CD4-positive, alpha-beta memory T cell (primary cell): ENCODE measurements around the gene VILL. TPM values are rescaled to one million over a fixed set of nuclear protein-coding genes. Genes with fewer than 3 reads are reported as not detected.

Experiments used
- CTCF ChIA-PET: fragments of 350-600 bp; sonication (Branson Sonifier 250); formaldehyde crosslinking; loops from one replicate; lab custom pipeline; 2021; ENCODE audit warnings: inconsistent platforms; ENCODE audit not compliant: partially characterized antibody; lab: Charles Lee
- POLR2A ChIA-PET: fragments of 350-600 bp; sonication (Branson Sonifier 250); formaldehyde crosslinking; loops from one replicate; lab custom pipeline; 2021; ENCODE audit not compliant: partially characterized antibody; lab: Charles Lee
- DNase-seq, 5 donors: peaks; one replicate each; pipeline versions ENCODE4 v3.0.0 to v3.0.0-alpha.2; 2020 to 2022; ENCODE audit warnings: mixed read lengths in 1 of 5
- H3K27ac ChIP-seq: one replicate; pipeline ENCODE4 v1.7.0; 2013; ENCODE audit warnings: low read depth, low read length
- H3K27me3 ChIP-seq: 2 replicates; pipeline ENCODE4 v1.7.0; 2013; ENCODE audit warnings: mild to moderate bottlenecking, low read length, moderate library complexity; ENCODE audit not compliant: insufficient read depth
- H3K36me3 ChIP-seq: 2 replicates; pipeline ENCODE4 v1.7.0; 2013; ENCODE audit warnings: mild to moderate bottlenecking, low read length, moderate library complexity; ENCODE audit not compliant: insufficient read depth
- H3K4me1 ChIP-seq: 2 replicates; pipeline ENCODE4 v1.7.0; 2013; ENCODE audit warnings: mild to moderate bottlenecking, low read length, moderate library complexity; ENCODE audit not compliant: insufficient read depth
- H3K4me3 ChIP-seq, 2 donors: one replicate each; pipeline ENCODE4 v1.7.0; 2013; ENCODE audit warnings: low read length in 2 of 2, mild to moderate bottlenecking in 1 of 2
- H3K9me3 ChIP-seq, 2 donors: one replicate each; pipeline ENCODE4 v1.7.0; 2013; ENCODE audit warnings: low read length in 2 of 2, control low read depth in 1 of 2; ENCODE audit not compliant: control insufficient read depth in 1 of 2
- H3K27ac Mint-ChIP-seq, 7 donors: one replicate each; pipeline ENCODE4 v1.8.0; 2020 to 2021; ENCODE audit warnings: mixed read lengths in 7 of 7, mild to moderate bottlenecking in 6 of 7, inconsistent platforms in 3 of 7, moderate library complexity in 3 of 7
- H3K27me3 Mint-ChIP-seq, 2 donors: one replicate each; pipeline ENCODE4 v1.8.0; 2020 to 2021; ENCODE audit warnings: mixed read lengths in 2 of 2
- H3K36me3 Mint-ChIP-seq, 2 donors: one replicate each; pipeline ENCODE4 v1.8.0; 2020 to 2021; ENCODE audit warnings: mixed read lengths in 2 of 2, inconsistent platforms in 1 of 2, mild to moderate bottlenecking in 1 of 2
- H3K4me1 Mint-ChIP-seq, 4 donors: one replicate each; pipeline ENCODE4 v1.8.0; 2020 to 2021; ENCODE audit warnings: mixed read lengths in 4 of 4, mild to moderate bottlenecking in 1 of 4
- H3K4me3 Mint-ChIP-seq, 8 donors: one replicate each; pipeline ENCODE4 v1.8.0; 2020 to 2021; ENCODE audit warnings: mixed read lengths in 8 of 8, mild to moderate bottlenecking in 7 of 8, moderate library complexity in 6 of 8, inconsistent platforms in 3 of 8
- H3K9me3 Mint-ChIP-seq, 8 donors: one replicate each; pipeline ENCODE4 v1.8.0; 2020 to 2021; ENCODE audit warnings: mixed read lengths in 8 of 8, mild to moderate bottlenecking in 5 of 8, inconsistent platforms in 3 of 8, moderate library complexity in 1 of 8
- intact Hi-C: fragments of 100-400 bp; cut with micrococcal nuclease; formaldehyde crosslinking; loops from one replicate; pipeline ENCODE4 v1.15.1; 2023
- polyA plus RNA-seq, 2 donors: library from polyadenylated mRNA; unstranded; fragments of 300-500 nt; fragmentation: Illumina TruSeq; gene quantifications; one replicate each; pipeline ENCODE4 v1.2.3, GENCODE V29; 2021
- total RNA-seq, 2 experiments: library from RNA; stranded (reverse); gene quantifications; one replicate each; pipeline ENCODE4 v1.2.3, GENCODE V29; 2021

VILL gene
- total and polyA plus RNA-seq, 4 experiments from 2014 or later: 13.4 to 43.4 (median 29.8) TPM

DNA sequence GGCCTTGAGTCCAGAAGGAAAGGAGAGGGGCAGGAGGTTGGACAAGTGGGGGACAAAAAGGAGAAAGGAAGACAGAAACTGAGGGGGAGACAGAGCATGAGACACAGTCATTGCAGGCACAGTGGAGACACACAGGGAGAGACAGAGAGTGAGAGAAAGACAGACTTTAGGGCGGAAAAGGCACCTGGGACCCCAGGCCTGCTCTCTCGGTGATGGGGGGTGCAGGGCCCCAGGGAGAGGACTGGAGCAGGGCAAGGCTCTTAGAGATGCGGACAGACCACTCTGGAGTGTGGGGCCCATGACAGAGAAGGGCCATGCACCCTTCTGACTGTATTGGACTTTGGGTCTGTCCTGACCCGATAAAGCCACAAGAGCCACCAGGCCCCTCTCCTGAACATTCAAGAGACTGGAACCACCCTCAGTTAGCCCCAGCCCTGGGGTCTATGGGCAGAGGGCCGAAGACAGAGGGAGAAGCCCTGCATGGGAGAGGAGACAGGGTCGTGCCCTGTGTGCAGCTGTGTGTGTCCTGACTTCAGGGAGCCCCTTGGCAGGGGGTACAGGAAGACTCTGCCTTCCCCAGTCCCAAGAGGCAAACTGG, 26.4 kb downstream of the VILL start:
- peaks cover 66 to 72% of the 10 kb centered on the region in 2 donors for H3K36me3 Mint-ChIP-seq
- intact Hi-C loops: no loop called here
- CTCF ChIA-PET: interaction anchor here (1.3 kb wide), 1 partner anchor 14 kb away, joined by 4 read pairs; no protein-coding TSS in a partner anchor

GRCh38 chr3:38017445-38018295, 27.1 kb downstream of the VILL start:
- ChIA-PET POLR2A (interaction anchor here (1.3 to 1.4 kb wide), 2 partner anchors 21 to 22 kb away, joined by 3 read pairs; no protein-coding TSS in a partner anchor), CTCF (interaction anchor here (1.3 kb wide), 1 partner anchor 14 kb away, joined by 4 read pairs; no protein-coding TSS in a partner anchor)
- Mint-ChIP-seq H3K9me3 (peaks cover 0 to 8% (median 0%) of the 10 kb centered on the region in 8 donors), H3K4me1 (peaks cover 13 to 26% (median 21%) of the 10 kb centered on the region in 4 donors), H3K27ac (peak overlapping the region in 2 of 7 donors; percentile 12 to 22), H3K27me3 (no peaks in the 10 kb centered on the region), H3K4me3 (no peak overlapping the region), H3K36me3 (peaks cover 64 to 72% of the 10 kb centered on the region in 2 donors)
- Histone ChIP-seq H3K4me1 (peaks cover 10% of the 10 kb centered on the region), H3K36me3 (peaks cover 39% of the 10 kb centered on the region), H3K9me3 (no peaks in the 10 kb centered on the region), H3K4me3 (no peak overlapping the region), H3K27ac (no peak overlapping the region), H3K27me3 (no peaks in the 10 kb centered on the region)
- no peak for DNase-seq
- intact Hi-C loops: no loop called here

More for the DNA sequence above, 26.4 kb downstream of the VILL start:
- peak overlapping the region in 6 of 7 donors; percentile 10 to 66 (median 28) for H3K27ac Mint-ChIP-seq
- peaks cover 39% of the 10 kb centered on the region for H3K36me3 ChIP-seq
- H3K27me3 Mint-ChIP-seq: no peaks in the 10 kb centered on the region
- no peak overlapping the region for H3K4me3 ChIP-seq
- H3K27ac ChIP-seq: no peak overlapping the region
- H3K27me3 ChIP-seq: no peaks in the 10 kb centered on the region
- no peak for DNase-seq
- POLR2A ChIA-PET: interaction anchor here (1.3 to 1.4 kb wide), 2 partner anchors 20 to 23 kb away, joined by 3 read pairs; no protein-coding TSS in a partner anchor
- peaks cover 0 to 8% (median 0%) of the 10 kb centered on the region in 8 donors for H3K9me3 Mint-ChIP-seq
- no peak overlapping the region for H3K4me3 Mint-ChIP-seq
- peaks cover 2% of the 10 kb centered on the region for H3K4me1 ChIP-seq
- H3K9me3 ChIP-seq: no peaks in the 10 kb centered on the region
- H3K4me1 Mint-ChIP-seq: peaks cover 13 to 18% (median 16%) of the 10 kb centered on the region in 4 donors

DNA sequence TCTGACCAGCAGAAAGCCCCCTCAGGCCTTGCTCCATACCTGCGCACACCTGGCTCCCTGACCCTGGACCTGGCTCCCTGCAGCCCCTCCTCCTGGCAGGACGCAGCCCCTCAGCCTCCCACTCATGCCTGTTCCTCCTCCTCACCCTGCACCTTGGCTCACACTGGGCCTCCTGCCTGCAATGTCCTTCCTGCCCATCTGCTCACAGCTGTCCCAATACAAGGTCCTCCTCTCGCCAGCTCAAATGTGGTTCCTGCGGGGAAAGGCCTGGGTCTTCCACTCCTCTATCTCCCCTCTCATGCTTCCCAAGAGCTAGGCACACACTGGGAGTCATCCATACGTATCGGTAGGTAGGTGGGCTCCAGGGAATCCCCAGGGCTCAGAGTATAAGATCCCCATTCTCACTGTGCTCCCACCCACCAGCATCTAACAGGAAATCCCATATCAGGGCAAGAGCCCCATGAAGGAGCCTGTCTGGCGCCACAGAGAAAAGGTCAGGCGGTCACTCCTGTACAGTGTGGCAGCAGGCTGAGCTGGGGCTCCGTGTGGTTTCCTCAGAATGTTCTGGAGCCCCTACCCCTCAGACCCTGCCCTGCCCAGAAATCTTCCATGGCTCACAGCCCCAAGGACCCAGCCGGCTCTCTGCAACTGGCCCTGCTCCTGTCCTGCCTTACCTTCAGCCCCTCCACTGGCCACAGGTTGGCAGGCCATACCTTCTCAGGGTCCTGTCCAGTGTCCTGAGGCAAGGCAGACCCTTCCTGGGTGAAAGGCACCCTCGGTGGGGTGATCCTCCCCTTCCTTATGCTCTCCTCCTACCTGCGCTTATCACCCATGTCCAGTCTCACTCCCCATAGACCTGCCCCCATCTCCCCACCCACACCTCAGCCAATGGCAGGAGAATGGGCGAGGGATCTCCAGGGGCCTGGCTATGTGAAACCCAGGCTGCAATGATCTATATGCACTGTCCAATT, 28.0 kb downstream of the VILL start:
- peaks cover 0 to 8% (median 0%) of the 10 kb centered on the region in 8 donors for H3K9me3 Mint-ChIP-seq
- POLR2A ChIA-PET: interaction anchor here (1.3 to 2.3 kb wide), 2 partner anchors 21 kb away, joined by 3 to 9 read pairs; partner anchors contain the start of gene DLEC1

DNA sequence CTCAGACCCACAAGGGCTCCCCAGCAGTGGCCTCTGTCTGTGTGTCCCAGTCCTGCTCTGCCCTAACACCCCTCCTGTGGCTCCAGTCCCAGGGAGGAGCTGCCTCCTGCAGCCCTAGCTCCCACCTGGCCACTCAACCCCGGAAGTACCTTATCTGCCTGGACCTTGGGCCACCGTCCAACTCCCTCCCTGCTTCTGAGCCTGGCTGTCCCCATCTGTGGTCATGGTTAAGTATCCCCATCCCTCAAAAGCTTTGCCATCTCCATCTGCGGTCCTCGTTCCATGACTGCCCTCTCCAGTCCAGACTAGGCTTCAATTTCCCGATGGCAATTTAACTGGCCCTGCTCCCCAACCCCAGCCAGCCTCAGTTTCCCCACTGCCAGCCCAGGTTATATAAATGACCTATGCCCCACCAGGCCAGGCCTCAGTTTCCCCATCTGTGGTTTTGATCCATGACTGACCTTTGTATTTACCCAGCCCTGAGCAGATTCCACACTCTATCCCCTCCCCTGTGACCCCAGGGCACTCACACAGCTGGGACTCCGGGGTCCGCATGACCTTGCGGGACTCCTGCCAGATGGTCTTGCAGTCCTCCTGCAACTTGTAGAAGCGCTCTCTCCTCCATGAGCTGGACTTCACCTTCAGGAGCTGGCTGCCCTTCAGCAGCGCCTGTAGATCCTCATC, 29.2 kb downstream of the VILL start:
- Histone ChIP-seq H3K27ac (no peak overlapping the region), H3K4me1 (peaks cover 23% of the 10 kb centered on the region), H3K4me3 (no peak overlapping the region), H3K27me3 (no peaks in the 10 kb centered on the region), H3K9me3 (no peaks in the 10 kb centered on the region), H3K36me3 (peaks cover 32% of the 10 kb centered on the region)
- Mint-ChIP-seq H3K4me1 (peaks cover 23 to 45% (median 34%) of the 10 kb centered on the region in 4 donors), H3K27ac (peak overlapping the region in 4 of 7 donors; percentile 62 to 89 (median 75)), H3K4me3 (no peak overlapping the region), H3K36me3 (peaks cover 57 to 58% of the 10 kb centered on the region in 2 donors), H3K27me3 (no peaks in the 10 kb centered on the region), H3K9me3 (peaks cover 0 to 12% (median 0%) of the 10 kb centered on the region in 8 donors)
- CTCF ChIA-PET: interaction anchor here (1.1 to 1.8 kb wide), 4 partner anchors 16 to 45 kb away, joined by 3 to 7 read pairs (median 5); partner anchors contain the start of gene DLEC1
- intact Hi-C loops: no loop called here
- POLR2A ChIA-PET: interaction anchor here (0.9 to 3.0 kb wide), 6 partner anchors 10 to 117 kb away, joined by 3 to 9 read pairs (median 4); partner anchors contain the start of genes ACAA1, DLEC1 and PLCD1
- DNase-seq: no peak

More for the DNA sequence above, 28.0 kb downstream of the VILL start:
- Mint-ChIP-seq H3K4me3 (peak overlapping the region in 2 of 8 donors; percentile 7 to 24), H3K27ac (peak overlapping the region in 1 of 7 donors; percentile 77), H3K4me1 (peaks cover 19 to 35% (median 30%) of the 10 kb centered on the region in 4 donors), H3K36me3 (peaks cover 62 to 70% of the 10 kb centered on the region in 2 donors), H3K27me3 (no peaks in the 10 kb centered on the region)
- Histone ChIP-seq H3K4me3 (no peak overlapping the region), H3K4me1 (peaks cover 19% of the 10 kb centered on the region), H3K27me3 (no peaks in the 10 kb centered on the region), H3K9me3 (no peaks in the 10 kb centered on the region), H3K27ac (no peak overlapping the region), H3K36me3 (peaks cover 37% of the 10 kb centered on the region)
- intact Hi-C loops: no loop called here
- CTCF ChIA-PET: no interaction called here
- no peak for DNase-seq

DNA sequence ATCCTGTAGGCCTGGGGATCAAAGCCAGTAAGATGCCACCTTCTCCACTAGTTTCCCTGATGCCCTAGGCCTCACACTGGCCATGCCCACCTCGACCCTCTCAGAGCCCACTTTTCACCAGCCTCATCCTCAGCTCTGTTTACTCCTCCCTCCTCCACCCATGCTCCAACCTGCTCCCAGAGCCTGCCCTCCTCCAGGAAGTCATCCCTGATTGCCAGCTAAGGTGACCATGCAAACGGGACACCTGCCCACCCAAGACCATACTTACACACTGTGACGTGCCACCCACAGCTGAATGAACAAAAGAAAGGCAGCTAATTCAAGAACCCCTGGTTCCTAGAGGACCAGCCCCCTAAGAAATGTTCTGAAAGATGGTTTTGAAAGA, 29.7 kb downstream of the VILL start:
- intact Hi-C loops: no loop called here
- Histone ChIP-seq H3K27me3 (no peaks in the 10 kb centered on the region), H3K4me1 (peaks cover 24% of the 10 kb centered on the region), H3K36me3 (peaks cover 32% of the 10 kb centered on the region), H3K4me3 (no peak overlapping the region), H3K9me3 (no peaks in the 10 kb centered on the region), H3K27ac (no peak overlapping the region)
- H3K27me3 Mint-ChIP-seq: no peaks in the 10 kb centered on the region
- no peak for DNase-seq
- no peak overlapping the region for H3K4me3 Mint-ChIP-seq
- ChIA-PET POLR2A (interaction anchor here (0.9 to 3.0 kb wide), 6 partner anchors 9 to 117 kb away, joined by 3 to 9 read pairs (median 4); partner anchors contain the start of genes ACAA1, DLEC1 and PLCD1), CTCF (interaction anchor here (1.1 to 1.8 kb wide), 4 partner anchors 17 to 45 kb away, joined by 3 to 7 read pairs (median 5); partner anchors contain the start of gene DLEC1)
- peaks cover 26 to 51% (median 36%) of the 10 kb centered on the region in 4 donors for H3K4me1 Mint-ChIP-seq
- peak overlapping the region in 5 of 7 donors; percentile 62 to 92 (median 86) for H3K27ac Mint-ChIP-seq
- peaks cover 0 to 12% (median 0%) of the 10 kb centered on the region in 8 donors for H3K9me3 Mint-ChIP-seq
- H3K36me3 Mint-ChIP-seq: peaks cover 52 to 53% of the 10 kb centered on the region in 2 donors
